K562 (cell line): Measurements from ENCODE around the gene MLN. TPM values are rescaled to one million over a fixed set of nuclear protein-coding genes. Genes with fewer than 3 reads are reported as not detected.

Experiments used
- ATAC-seq: fragments of 200-7000 bp; cut with Tn5 transposase; 3 replicates; pipeline ENCODE4 v1.9.1; 2020; ENCODE audit warnings: moderate library complexity
- BruUV-seq: library from RNA; stranded (reverse); fragments of 400-500 nt; replicated peaks from 2 replicates; lab custom pipeline; 2021; lab: Mats Ljungman, UMichigan
- CTCF ChIA-PET: fragments of 300-600 bp; formaldehyde crosslinking; extraction: SDS; loops from one replicate; lab custom pipeline; 2021; ENCODE audit warnings: low intra/inter-chr PET ratio; lab: Yijun Ruan, JAX
- POLR2A ChIA-PET: fragments of 300-600, 350-650 bp; sonication (Branson Sonifier 250); formaldehyde crosslinking; extraction: SDS; loops from one replicate; lab custom pipeline; 2021; ENCODE audit warnings: antibody characterized with exemption, inconsistent platforms; lab: Yijun Ruan, JAX
- DNase-seq, 4 experiments: peaks; one replicate each; pipeline versions ENCODE4 v3.0.0 to v3.0.0-alpha.2; 2011 to 2018; ENCODE audit warnings: low spot score in 3 of 4, mixed read lengths in 3 of 4; ENCODE audit errors: extremely low read depth in 1 of 4
- FAIRE-seq: peaks from 2 replicates; lab custom pipeline; 2011; peaks lifted over from hg19 to GRCh38; lab: Jason Lieb, UNC
- H2AFZ ChIP-seq: 2 replicates; pipeline ENCODE4 v1.6.0; 2011; ENCODE audit warnings: low read depth, low read length, control low read depth, inconsistent platforms
- H3K27ac ChIP-seq: fragments of 200-600 bp; 3 replicates; pipeline ENCODE4 v1.8.0; 2011; ENCODE audit warnings: low read depth, mild to moderate bottlenecking, control low read depth, inconsistent platforms, low read length, moderate library complexity, mixed read lengths; ENCODE audit errors: extremely low read depth
- H3K27me3 ChIP-seq, 2 experiments: fragments of 300-600 bp in 1 of 2; 2 replicates in 1 of 2; 3 replicates in 1 of 2; pipeline versions ENCODE4 v1.6.0 to v1.8.0; 2011; ENCODE audit warnings: inconsistent platforms in 2 of 2, low read length in 2 of 2, mild to moderate bottlenecking in 1 of 2, mixed read lengths in 1 of 2, moderate library complexity in 1 of 2; ENCODE audit not compliant: control insufficient read depth in 2 of 2, insufficient read depth in 2 of 2
- H3K36me3 ChIP-seq: fragments of 300-600 bp; 3 replicates; pipeline ENCODE4 v1.8.0; 2011; ENCODE audit warnings: mild to moderate bottlenecking, low read length, inconsistent platforms; ENCODE audit not compliant: control insufficient read depth, insufficient read depth
- H3K4me1 ChIP-seq, 2 experiments: fragments of 200-600 bp in 1 of 2; replicated peaks in 1 of 2; 2 replicates in 1 of 2; 3 replicates in 1 of 2; pipeline versions ENCODE4 v1.5.1 to v1.8.0; 2011; ENCODE audit warnings: inconsistent platforms in 2 of 2, low read length in 2 of 2, mild to moderate bottlenecking in 1 of 2, mixed read lengths in 1 of 2, moderate library complexity in 1 of 2; ENCODE audit not compliant: control insufficient read depth in 2 of 2, insufficient read depth in 2 of 2
- H3K4me2 ChIP-seq: 2 replicates; pipeline ENCODE4 v1.6.1; 2011; ENCODE audit warnings: low read length, control low read depth, inconsistent platforms, mixed read lengths; ENCODE audit not compliant: insufficient read depth
- H3K4me3 ChIP-seq: fragments of 200-600 bp; sonication (generic), shearing (Covaris generic); 2 replicates; pipeline ENCODE4 v1.5.1; 2016; ENCODE audit warnings: control low read depth, inconsistent platforms
- H3K79me2 ChIP-seq: fragments of 200-600 bp; 3 replicates; pipeline ENCODE4 v1.8.0; 2011; ENCODE audit warnings: low read length, inconsistent platforms; ENCODE audit not compliant: control insufficient read depth, insufficient read depth
- H3K9ac ChIP-seq, 2 experiments: 2 replicates each; pipeline versions ENCODE4 v1.6.0 to v1.6.1; 2011; ENCODE audit warnings: low read depth in 2 of 2, low read length in 2 of 2, control low read depth in 1 of 2, inconsistent platforms in 1 of 2, mild to moderate bottlenecking in 1 of 2, mixed read lengths in 1 of 2; ENCODE audit not compliant: insufficient read depth in 1 of 2
- H3K9me1 ChIP-seq: one replicate; pipeline ENCODE4 v1.6.0; 2011; ENCODE audit warnings: inconsistent platforms, mild to moderate bottlenecking, low read length, moderate library complexity; ENCODE audit not compliant: control insufficient read depth, insufficient read depth
- H3K9me3 ChIP-seq: replicated peaks from 2 replicates; pipeline ENCODE4 v1.5.1; 2011; ENCODE audit warnings: low read depth, low read length, inconsistent platforms; ENCODE audit not compliant: control insufficient read depth, insufficient read depth
- H4K20me1 ChIP-seq: replicated peaks from 2 replicates; pipeline ENCODE4 v1.6.1; 2011; ENCODE audit warnings: low read length, inconsistent platforms, mixed read lengths; ENCODE audit not compliant: control insufficient read depth, insufficient read depth
- IFI16 ChIP-seq: fragments of 250-450 bp; sonication (Bioruptor Pico); IDR thresholded peaks from 2 replicates; pipeline ENCODE4 v2.1.2; 2022; ENCODE audit warnings: mild to moderate bottlenecking, inconsistent platforms
- PRDM10 ChIP-seq: fragments of 450-650 bp; IDR thresholded peaks from 2 replicates; pipeline ENCODE4 v1.6.1; 2018; ENCODE audit not compliant: partially characterized antibody
- RHOXF2B ChIP-seq: fragments of 250-450 bp; sonication (Bioruptor Pico); conservative IDR thresholded peaks from 2 replicates; pipeline ENCODE4 v1.5.1; 2021
- TARDBP ChIP-seq: fragments of 450-650 bp; IDR thresholded peaks from 2 replicates; pipeline ENCODE4 v1.6.1; 2016
- ZNF24 ChIP-seq: fragments of 450-650 bp; IDR thresholded peaks from 2 replicates; pipeline ENCODE4 v1.6.1; 2016
- ZNF511 ChIP-seq: sonication (generic); formaldehyde crosslinking; IDR thresholded peaks from 2 replicates; pipeline ENCODE4 v1.8.0; 2022; ENCODE audit warnings: mild to moderate bottlenecking, missing genetic modification reagents
- WGBS: fragments of 100-300 bp; shearing (Covaris generic); methylation state at CpG from one replicate; pipeline ENCODE4 v1.1.6; 2016; ENCODE audit warnings: low coverage, mixed read lengths; ENCODE audit not compliant: insufficient coverage; ENCODE audit errors: missing lambda C conversion rate; 5-methylcytosine and 5-hydroxymethylcytosine counted together
- in situ Hi-C: fragments of 300-500 bp; cut with MboI; formaldehyde crosslinking; loops from 4 replicates; pipeline ENCODE4 v1.15.0; 2018; ENCODE audit warnings: inconsistent platforms, mixed read lengths
- intact Hi-C: fragments of 100-400 bp; cut with micrococcal nuclease; formaldehyde crosslinking; loops from 2 replicates; pipeline ENCODE4 v1.14.2; 2022
- polyA plus RNA-seq, 8 experiments: library from polyadenylated mRNA; depleted of rRNA in 4 of 8; stranded (reverse) in 5 of 8; unstranded in 3 of 8; fragments of >200 nt; fragmentation: Nextera tagmentation in 2 of 8; fragmentation: Illumina TruSeq in 1 of 8; extraction: Ambion mirVana in 2 of 8; extraction: Trizol in 1 of 8; gene quantifications; 2 replicates each; pipeline versions ENCODE4 v1.2.1 to v1.2.3, GENCODE V29; 2011 to 2014; ENCODE audit warnings: inconsistent platforms in 1 of 8, missing spikeins in 1 of 8
- total RNA-seq, 7 experiments: library from RNA; depleted of rRNA in 6 of 7; stranded (reverse); fragments of >200 nt in 6 of 7; fragmentation: Illumina TruSeq in 2 of 7; extraction: Trizol in 2 of 7; gene quantifications; 2 replicates each; pipeline versions ENCODE4 v1.2.1 to v1.2.3, GENCODE V29; 2011 to 2021; ENCODE audit warnings: low replicate concordance in 1 of 7

Gene MLN
- total and polyA plus RNA-seq, 9 of the 15 experiments (the other 6 are each of a cell fraction or from before 2014, with no cell fraction given), result not detected

- TF ChIP-seq RHOXF2B (CRISPR knock-in tag) (no peak), ZNF511 (CRISPR knock-in tag) (no peak), IFI16 (CRISPR knock-in tag) (no peak), TARDBP (no peak)
- TF ChIP-seq, all 486 proteins: peak for 0
Observed at GRCh38 chr6:33776186-33776585, 27.6 kb downstream of the MLN start (continued).

- Histone ChIP-seq H3K4me1 (peaks cover 3 to 15% of the 10 kb centered on the region in 2 experiments; a peak in 3 of 5 replicates), H2AFZ (no peak overlapping the region), H3K36me3 (peaks cover 69% of the 10 kb centered on the region; the same call in 2 of the 3 replicates), H3K27ac (no peak overlapping the region), H4K20me1 (peaks cover 35% of the 10 kb centered on the region), H3K9me1 (no peaks in the 10 kb centered on the region), H3K9me3 (no peaks in the 10 kb centered on the region), H3K79me2 (no peaks in the 10 kb centered on the region), H3K4me3 (no peak overlapping the region), H3K27me3 (peaks cover 8 to 10% of the 10 kb centered on the region in 2 experiments; a peak in 4 of 5 replicates), H3K4me2 (no peak overlapping the region), H3K9ac (no peak overlapping the region)
- ATAC-seq, result no peak
- intact Hi-C loops (loop anchor here (5.0 kb wide), 1 partner anchor 68 kb away; no protein-coding TSS in a partner anchor), in situ Hi-C loops (loop anchor here (5.0 kb wide), 1 partner anchor 258 kb away; no protein-coding TSS in a partner anchor)
- no peak for DNase-seq
- WGBS, result 100% methylated on average over 3 of the region's 3 CpGs
- TF ChIP-seq ZNF24 (peak; percentile 96), PRDM10 (no peak)
- CTCF ChIA-PET, result no interaction called here
- no peak for FAIRE-seq
- POLR2A ChIA-PET, result interaction anchor here (0.6 to 0.7 kb wide), 2 partner anchors 63 to 292 kb away, joined by 3 to 4 read pairs; partner anchors contain the start of gene UQCC2
- no TSS peak for BruUV-seq
Observed at GRCh38 chr6:33774774-33775173, 29.0 kb downstream of the MLN start.
